ENCODE data around the gene TBC1D24.
A peak's percentile ranks its signal among the peaks of the same experiment; 100 is the strongest.

Gene TBC1D24

DNA sequence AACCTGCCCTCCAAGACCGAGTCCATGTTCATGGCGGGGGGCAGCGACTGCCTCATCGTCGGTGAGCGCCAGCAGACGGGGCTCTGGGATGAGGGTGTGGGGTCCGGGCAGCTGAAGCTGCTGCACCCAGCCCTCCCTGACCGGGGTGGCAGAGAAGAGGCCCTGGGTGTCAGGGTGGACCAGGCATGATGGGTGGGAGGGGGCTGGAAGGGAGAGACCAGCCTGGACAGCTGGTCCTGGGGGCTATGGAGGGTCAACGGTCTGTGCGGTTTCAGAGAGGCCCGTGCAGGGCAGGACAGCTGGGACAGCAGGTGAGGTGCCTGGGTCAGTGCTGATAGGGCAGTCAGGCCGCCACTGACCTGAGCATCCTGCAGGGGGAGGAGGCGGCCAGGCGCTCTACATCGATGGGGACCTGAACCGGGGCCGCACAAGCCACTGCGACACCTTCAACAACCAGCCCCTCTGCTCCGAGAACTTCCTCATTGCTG, 25.5 kb downstream of the TBC1D24 start:
- DNase-seq = no peak

DNA sequence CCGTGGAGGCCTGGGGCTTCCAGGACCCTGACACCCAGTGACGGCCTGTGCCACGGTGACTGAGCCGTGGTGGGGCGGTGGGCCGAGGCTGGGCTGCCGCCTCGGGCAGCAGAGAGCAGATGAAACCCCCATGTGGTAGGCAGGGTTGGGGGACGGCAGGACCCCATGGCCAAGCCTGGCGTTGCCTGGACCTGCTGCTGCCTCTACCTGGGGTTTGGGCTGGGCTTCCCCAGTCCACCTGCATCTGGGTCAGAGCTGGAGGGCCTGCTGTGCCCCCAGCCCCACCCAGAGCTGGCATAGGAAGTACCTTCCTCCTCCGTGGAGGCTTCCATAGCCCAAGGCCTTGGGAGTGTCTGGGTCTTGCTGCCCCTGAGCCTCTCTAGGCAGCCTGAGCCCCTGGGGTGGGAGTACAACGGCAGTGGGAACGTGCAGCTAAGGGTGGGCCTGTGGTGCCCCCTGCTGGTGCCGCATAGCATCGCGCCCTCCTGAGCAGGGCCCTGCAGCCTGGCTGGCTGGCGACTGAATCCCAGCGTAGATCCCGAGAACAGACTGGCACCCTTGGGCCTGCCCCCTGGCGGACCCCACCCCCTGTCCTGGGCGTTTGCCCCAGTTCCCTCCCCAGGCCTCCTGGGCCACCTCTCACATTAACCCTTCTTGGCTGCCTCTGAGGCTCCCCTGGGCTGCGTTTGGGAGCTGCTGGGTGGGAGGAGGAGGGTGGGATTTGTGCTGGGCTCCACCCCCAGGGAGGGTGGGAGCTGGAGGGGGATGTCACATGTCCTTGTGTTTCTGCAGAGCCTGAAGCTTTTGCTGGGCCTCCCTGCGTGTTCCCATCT, 26.2 kb downstream of the TBC1D24 start:
- peak; percentile 72 for DNase-seq

DNA sequence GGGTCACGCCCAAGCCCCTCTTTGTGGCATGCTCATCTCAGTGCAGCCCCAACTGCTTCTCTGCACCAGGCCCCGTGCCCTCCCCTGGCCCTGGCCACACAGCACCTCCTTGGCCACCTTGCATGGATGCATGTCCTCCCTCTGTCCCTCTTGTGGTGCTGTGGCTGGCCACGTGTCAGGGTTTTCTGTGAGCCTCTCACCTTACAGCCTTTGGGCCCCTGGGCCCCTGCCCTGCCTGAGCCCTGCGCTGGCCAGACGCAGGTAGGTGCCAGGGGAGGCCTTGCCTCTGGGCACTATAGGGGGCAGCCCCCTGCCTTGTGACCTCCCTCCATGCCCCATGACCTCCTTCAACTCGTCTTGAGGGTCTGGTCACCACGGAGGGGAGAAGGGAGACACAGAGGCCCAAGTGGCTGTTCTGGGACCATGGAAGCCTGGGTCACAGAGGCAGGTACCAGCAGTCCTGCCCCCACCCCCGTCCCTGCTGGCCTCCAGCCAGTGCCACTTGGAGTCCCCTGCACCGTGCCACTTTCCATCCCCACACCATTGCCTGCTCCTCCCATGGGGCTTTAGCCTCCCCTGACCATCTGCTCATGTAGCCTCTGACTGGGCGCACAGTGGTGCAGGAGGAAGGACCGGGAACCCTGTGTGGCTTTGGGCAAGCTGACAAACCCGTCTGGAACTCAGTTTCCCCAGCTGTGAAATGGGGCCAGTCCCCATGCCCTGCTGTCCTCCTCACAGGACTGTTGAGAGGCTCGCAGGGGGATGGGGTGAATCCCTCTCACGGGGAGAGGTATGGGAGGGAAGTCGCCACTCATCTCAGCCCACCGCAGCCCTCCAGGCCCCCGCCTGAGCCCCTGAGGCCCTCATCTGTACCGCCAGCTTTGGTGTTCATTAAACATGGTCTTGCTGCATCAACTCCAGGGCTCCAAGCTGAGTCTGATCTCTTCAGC, 27.3 kb downstream of the TBC1D24 start:
- no peak for DNase-seq

DNA sequence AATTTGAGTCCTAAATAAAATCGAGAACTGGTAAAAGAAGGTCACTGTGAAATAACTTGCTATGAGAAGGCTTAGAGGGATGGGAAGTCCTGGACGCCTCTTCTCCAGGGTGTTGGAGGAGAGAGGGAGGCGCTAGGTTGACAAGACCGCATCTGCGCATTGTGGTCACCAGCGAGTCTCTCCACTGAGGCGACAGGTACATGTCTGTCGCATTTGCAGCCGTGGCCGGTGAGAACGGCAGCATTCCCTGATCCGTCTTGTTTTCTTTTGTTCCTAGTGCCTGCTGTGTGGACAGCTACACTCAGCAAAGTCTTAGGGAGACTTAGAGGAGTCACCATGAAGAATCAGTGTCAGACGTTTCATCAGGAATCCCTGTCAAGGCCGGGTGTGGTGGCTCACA, 30.8 kb downstream of the TBC1D24 start:
- DNase-seq = no peak

DNA sequence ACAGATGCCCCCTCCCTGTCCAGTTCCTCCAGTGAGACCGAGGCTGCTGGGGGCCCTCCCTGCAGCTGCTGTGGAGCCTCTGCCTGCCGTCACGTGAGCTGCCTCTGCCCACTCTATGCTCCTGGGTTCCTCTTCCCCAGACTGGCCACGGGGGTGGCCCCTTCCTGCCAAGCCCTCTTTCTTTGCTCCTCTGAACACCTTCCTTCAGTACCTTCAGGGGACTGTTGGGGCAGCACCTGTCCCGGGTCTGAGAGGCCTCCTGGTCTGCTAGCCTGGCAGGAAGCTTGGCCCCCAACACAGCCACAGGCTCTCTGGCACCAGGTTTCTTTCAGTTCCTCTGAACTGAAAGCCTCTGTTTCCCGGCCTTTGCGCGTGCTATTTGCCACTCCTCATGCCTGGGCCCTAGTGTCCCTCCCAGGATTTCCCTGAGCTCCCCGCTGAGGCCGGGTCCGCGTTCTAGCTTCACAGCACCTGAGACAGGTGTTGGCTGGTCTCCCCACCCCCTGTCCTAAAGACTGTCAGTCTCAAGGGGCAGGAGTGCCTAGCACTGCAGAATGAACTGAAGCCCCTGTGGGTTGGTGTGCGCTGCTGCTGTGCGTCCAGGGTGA, 32.2 kb downstream of the TBC1D24 start:
- DNase-seq = no peak

DNA sequence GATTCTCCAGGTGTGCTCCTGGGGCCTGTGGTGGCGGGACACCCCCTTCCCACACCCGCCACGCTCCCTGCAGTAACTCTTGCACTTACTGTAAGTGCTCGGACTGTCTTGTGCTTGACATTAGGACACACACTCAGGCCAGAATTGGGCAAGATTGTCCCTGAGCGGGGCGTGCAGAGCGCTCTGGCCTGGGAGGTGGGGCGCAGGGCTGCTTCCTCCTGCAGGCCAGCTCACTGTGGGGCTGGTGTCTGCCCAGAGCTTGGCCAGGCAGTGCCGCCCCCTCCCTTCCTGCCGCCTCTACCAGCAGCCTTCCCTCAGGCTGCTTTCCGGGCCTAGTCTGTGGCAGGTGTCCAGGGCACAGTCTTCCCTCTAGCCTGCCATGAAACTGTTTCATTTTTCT, 32.7 kb downstream of the TBC1D24 start:
- DNase-seq = no peak

DNA sequence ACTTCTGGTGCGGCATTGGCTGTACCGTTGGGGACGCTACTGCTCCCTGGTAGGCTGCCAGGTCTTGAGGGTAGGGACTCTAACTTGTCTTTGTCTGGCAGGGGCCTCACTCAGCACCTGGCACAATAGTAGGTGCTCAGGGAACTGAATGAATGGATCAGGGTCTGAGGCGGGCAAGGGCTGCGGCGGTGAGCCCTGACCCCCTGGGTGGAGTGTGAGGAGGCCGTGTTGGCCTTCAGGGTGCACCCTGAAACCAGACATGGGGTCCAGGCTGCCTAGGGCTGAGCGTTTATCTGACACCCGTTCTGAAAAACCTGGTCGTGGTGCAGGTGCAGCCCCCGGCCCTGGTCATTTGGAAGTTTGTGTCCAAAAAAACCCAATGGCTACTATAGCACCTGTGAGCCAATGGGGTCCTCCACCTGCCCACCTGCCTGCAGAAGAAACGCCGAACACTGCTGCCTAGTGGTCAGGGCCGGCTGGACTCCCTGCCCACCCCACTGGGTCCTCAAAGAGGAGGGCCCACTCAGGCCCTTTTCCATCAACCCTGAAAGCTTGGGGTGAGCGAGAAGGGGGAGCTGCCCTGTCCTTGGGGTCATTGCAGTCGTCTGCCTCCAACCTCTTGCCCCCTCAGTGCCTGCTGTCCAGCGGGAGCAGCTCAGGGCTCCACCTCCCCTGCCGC, 33.9 kb downstream of the TBC1D24 start:
- DNase-seq = no peak

DNA sequence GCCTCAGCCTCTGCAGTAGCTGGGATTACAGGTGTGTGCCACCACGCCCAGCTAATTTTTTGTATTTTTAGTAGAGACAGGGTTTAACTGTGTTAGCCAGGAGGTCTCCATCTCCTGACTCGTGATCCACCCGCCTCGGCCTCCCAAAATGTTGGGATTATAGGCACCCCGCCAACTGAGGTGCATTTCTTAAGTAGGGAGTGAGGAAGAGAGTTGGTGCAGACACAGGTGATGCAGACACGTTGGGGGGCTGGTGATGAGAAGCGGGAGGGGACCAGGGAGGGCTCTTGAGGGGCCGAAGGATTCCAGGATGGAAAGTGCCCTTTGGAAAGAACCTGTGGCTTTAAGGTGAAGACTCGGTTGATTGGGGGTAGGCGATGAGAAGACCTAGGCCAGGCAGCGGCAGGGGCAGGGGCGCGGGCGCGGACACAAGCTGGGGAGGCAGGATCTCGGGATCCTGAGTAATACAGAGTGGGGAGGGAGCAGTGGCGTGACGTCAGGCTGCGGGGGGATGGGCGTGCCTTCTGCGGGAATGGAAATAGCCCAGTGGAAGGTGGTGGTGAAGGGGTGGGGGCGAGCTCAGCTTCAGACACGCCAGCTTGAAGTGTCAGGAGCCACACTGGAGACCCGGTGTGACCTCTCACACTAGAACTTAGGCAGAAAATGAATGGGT, 36.3 kb downstream of the TBC1D24 start:
- no peak for DNase-seq

DNA sequence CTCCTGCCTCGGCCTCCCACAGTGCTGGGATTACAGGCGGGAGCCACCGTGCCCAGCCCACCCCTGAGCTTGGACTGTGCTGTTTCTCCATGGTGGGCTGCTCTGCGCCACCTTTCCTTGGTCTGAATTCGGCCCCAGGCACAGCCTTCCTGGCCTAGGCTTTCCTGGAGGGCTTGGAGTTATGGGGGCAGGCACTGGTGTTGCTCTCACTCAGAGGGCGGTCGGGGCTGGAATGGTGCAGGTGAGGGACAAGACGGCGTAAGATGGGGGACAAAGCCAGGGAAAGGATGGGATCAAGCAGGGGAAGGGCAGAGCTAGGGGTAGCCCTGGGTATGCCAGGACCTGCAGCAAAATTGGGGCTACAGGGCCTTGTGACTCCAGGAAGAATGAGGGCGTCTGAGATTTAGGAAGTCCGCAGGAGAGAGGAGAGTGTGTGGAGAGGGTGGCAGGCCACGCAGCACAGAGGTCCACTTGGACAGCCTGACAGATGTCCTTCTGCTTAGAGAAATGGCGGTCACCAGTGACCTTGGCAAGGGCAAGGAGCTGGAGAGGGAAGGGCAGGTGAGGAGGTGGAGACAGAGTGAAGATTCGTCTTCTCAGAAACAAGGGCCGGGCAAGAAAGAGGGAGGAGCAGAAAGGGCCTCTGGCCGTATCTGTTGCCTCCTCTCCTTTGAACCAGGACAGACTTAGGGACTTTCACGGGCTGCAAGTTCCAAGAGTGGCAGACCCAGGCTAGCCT, 37.2 kb downstream of the TBC1D24 start:
- no peak for DNase-seq

DNA sequence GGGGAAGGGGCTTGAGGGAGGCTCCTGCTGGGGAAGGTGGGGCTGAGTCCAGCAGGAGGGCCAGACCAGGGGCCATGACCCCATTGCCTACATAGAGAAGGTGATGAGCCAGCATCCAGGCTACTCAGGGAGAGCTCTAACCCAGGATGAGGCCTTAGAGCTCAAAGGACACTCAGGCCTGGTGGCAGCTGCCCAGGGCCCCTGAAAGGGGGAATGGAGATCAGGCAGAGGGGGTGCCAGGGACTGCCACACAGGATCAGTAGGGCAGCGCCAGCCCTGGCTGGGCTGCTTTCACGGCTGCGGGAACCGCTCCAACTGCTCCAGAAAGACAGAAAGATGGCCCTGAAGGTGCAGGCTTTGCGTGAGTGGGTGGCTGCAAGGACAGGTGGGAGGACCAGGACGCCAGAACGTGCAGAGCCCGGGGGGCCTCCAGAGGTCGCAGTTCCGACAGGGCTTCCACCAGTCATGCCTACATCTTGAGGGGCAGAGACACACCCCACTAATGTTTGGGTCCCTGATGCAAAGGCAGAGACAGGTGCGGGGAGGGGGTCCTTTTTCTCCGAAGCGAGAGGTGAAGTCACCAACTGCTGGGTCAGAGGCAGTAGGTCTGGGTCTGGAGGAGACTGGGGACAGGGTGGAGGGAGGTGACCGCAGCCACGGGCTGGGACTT, 37.9 kb downstream of the TBC1D24 start:
- no peak for DNase-seq

DNA sequence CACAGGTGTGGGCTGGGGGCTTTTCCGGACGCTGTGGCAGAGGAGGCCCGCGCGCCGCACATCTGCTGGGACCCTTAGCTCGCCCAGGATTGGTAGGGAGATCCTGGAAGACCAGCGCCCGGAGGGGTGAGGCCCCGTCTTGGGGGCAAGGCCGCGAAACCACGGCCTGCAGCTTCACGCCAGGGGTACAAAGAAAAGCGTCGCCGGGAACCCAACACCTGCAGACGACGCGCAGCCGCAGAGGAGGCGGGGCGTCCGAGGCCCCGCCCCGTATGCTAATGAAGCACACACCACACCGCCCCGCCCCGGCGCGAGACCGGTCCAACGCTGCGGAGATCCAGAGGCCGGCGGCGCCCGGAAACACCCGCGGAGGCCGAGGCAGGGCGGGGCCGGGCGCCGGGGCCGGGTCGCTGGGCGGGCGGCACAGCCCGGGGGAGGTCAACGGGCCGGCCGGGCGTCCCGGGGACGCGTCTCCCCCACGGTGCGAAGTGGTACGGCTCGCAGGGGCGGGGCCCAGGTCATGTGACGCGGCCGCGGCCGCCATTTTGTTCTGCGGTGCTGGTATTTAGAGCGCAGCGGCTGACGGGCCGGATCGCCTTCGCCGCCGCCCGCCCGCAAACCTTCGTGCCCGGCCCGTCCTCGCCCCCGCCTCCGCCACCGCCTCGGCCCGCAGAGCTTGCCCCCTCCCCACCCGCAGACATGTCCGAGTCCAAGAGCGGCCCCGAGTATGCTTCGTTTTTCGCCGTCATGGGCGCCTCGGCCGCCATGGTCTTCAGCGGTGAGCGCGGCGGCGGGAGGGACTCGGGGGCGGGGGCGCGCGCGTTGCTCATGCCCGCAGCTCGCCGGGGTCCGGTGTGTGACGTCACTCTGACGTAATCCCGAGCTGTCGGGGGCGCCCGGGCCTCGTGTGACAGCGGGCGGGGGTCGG, 38.7 kb downstream of the TBC1D24 start, which contains the start of gene ATP6V0C:
ATP6V0C (plus strand) TSS at position 548 of the 928 bp plus-strand sequence; CDS start at position 700, 152 bp downstream.
- DNase-seq = peak; percentile 87

DNA sequence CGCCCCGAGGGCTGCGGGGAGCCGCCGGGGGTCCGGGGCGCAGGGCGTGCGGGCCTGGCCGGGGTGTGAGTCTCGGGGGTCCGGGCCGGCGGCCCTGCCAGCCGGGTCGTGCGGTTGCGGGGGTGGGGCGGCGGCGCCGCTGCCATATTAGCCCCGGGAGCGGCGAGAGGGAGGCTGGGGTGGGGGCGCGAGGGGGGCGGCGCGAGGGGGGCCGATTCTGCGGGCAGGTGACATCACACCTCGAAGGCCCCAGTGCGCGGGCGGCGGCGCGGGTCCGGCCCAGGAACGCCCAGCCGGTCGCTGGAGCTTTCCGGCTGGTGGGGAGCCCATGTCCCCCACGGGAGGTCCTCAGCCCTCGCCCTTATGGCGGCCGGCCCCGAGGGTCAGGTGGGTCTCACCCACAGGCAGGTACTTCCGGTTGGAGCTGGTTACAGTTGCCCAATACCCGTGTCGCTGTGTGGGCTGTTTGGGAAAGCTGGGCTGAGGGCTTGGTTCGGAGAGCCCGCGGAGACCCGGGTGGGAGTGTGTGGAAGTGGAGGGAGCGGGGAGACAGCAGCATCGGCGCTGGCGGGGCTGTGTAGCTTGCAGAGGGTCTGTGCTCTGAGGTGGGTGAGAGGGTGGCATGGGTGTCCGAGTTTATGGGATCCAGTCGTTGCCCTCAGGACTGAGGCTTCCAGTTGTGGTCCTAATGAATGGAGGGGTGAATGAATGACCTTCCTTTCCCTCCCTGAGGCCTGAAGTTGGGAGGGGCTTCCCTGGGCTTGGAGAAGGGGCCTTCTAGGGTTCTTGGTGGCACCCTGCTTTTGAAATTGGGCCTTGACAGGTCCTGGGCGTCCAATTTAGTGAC, 39.6 kb downstream of the TBC1D24 start:
- no peak for DNase-seq

DNA sequence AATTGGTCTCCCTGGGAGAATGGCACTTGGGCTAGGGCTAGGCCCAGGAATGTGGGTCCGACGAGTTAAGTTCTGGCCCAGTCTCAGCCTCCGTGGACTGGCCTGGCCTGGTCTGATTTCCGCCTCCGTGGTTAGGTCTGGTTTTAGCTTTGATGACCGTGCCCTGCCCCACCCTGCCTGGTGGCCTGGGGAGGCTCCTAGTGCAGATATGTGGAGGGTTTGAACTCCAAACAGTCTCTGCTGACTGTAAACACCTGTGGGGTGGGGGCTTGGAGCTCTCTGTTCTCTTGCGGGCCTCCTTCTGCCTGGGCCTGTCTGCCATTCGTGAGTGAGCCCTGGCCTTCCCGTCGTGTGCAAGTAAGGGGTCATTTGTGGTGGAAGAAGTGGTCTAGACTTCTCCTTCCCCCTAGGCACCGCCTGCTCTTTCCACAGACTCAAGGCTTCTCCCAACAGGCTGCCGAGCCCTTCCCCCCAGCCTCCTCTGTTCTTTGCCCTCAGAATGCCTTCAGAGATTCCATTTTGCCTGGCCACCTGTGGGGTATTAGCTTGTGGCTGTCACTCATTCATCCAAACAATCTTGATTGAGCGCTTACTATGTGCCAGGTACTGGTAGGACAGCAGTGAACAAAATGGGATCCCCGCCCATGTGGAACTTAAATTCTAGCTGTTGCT, 40.4 kb downstream of the TBC1D24 start:
- no peak for DNase-seq

DNA sequence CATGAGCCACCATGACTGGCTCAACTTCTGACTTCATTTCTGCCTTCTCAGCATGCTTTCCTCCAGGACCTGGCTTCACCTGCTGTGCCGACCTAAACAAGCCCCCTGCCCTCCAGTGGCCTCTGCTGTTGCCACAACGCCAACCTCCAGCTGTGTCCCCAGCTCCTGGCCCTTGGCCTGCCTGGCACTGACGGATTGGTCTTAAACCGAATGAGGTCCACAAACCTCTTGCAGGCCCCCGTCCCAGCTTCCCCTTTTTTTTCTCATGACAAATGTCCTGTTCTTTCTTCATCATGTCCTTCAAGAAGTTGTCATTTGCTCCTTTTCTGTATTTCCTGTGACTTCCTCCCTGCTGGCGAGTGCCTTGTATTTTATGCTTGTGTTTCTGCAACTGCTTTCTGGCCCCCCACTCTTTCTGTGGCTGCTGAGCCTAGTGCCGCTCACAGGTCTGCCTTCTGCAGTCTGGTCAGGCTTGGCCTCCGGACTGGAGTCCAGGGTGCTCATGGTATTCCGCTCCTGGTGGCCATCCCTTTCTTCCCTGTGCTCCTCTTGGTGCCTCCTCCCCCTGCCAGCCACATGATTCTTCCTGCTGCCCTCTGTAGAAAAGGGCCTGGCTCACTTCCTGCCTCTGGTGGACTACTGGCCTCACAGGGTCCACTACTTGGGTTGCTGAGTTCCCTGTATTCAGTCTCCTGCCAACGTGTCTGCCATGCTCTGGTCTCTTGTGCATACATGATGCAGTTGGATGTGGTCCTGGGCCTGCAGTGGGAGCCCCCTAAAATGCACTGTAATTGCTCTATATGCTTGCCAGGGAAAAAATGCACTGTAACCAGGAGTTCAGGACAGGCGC, 41.7 kb downstream of the TBC1D24 start:
- no peak for DNase-seq

DNA sequence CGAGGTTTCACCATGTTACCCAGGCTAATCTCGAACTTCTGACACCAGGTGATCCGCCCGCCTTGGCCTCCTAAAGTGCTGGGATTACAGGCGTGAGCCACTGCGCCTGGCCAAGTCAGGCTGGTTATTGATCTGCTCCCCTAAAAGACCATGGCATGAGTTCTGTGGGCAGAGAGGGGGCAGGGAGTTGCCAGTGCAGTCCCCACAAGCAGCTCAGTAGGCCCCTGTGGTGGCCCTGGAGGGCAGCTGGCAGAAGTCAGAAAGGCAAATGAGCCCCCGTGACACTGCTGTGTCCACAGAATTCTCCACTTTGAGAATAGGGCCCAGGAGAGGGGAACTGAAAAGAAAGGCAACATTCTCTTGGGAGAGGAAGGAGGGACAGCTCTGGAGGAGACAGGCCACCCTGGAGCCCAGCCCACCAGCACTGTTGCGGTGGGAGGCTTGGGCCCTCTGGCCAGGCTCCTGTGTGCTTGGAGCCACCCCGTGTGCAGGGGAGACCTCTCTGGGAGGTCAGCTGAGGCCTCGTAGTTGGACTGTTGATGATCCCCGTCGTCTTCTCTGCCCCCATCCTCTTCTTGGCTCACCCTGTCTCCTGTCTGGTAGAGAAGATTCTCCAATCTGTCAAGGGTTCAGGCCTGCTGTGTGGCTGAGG, 43.2 kb downstream of the TBC1D24 start:
- no peak for DNase-seq

Measured in NCI-H2171 (cell line).